RWPE2 (cell line): Measurements from ENCODE around the gene DAPK2.

Experiments used
- ATAC-seq: fragments of 200-7000 bp; cut with Tn5 transposase; 3 replicates; pipeline ENCODE4 v1.9.1; 2021; ENCODE audit warnings: low read depth
- DNase-seq: peaks from one replicate; pipeline ENCODE4 v3.0.0-alpha.2; 2020; ENCODE audit warnings: low spot score
- H3K27ac ChIP-seq: fragments of 450-650 bp; 2 replicates; pipeline ENCODE4 v1.5.1; 2017; ENCODE audit warnings: mild to moderate bottlenecking; ENCODE audit not compliant: poor library complexity, severe bottlenecking
- H3K27me3 ChIP-seq: fragments of 250-450 bp; sonication (Bioruptor Pico); 2 replicates; pipeline ENCODE4 v1.5.1; 2021; ENCODE audit warnings: mild to moderate bottlenecking, moderate library complexity; ENCODE audit not compliant: insufficient read depth, poor library complexity, severe bottlenecking
- H3K36me3 ChIP-seq: fragments of 250-450 bp; sonication (Bioruptor Pico); 2 replicates; pipeline ENCODE4 v1.5.1; 2020; ENCODE audit warnings: low read depth, mild to moderate bottlenecking, moderate library complexity
- H3K4me1 ChIP-seq: fragments of 250-450 bp; sonication (Bioruptor Pico); 2 replicates; pipeline ENCODE4 v1.5.1; 2021; ENCODE audit warnings: mild to moderate bottlenecking, moderate library complexity; ENCODE audit not compliant: insufficient read depth, poor library complexity, severe bottlenecking
- H3K4me3 ChIP-seq: fragments of 250-450 bp; sonication (Bioruptor Pico); 2 replicates; pipeline ENCODE4 v1.5.1; 2021; ENCODE audit warnings: mild to moderate bottlenecking, moderate library complexity; ENCODE audit not compliant: severe bottlenecking
- H3K9me3 ChIP-seq: fragments of 250-450 bp; sonication (Bioruptor Pico); 2 replicates; pipeline ENCODE4 v1.5.1; 2021; ENCODE audit warnings: mild to moderate bottlenecking, moderate library complexity; ENCODE audit not compliant: severe bottlenecking
- CTCF ChIP-seq: fragments of 450-650 bp; IDR thresholded peaks from one replicate; pipeline ENCODE4 v1.5.1; 2017; ENCODE audit warnings: mild to moderate bottlenecking, moderate library complexity; ENCODE audit not compliant: poor library complexity, severe bottlenecking

The DAPK2 gene

GRCh38 chr15:63944681-63944955, 101.7 kb downstream of the DAPK2 start:
- DNase-seq (no peak), ATAC-seq (no peak)
- H3K36me3 ChIP-seq: no peaks in the 10 kb centered on the region
- H3K27me3 ChIP-seq: no peaks in the 10 kb centered on the region
- H3K4me1 ChIP-seq: peaks cover 12% of the 10 kb centered on the region
- no peak overlapping the region for H3K4me3 ChIP-seq
- no peak overlapping the region for H3K27ac ChIP-seq
- H3K9me3 ChIP-seq: no peaks in the 10 kb centered on the region
- no peak for TF ChIP-seq CTCF

GRCh38 chr15:63943829-63944680, 102.2 kb downstream of the DAPK2 start:
- Histone ChIP-seq H3K27ac (no peak overlapping the region), H3K4me3 (no peak overlapping the region), H3K9me3 (no peaks in the 10 kb centered on the region), H3K4me1 (peaks cover 12% of the 10 kb centered on the region), H3K27me3 (no peaks in the 10 kb centered on the region), H3K36me3 (no peaks in the 10 kb centered on the region)
- DNase-seq (no peak), ATAC-seq (no peak)
- no peak for TF ChIP-seq CTCF

- peaks cover 12% of the 10 kb centered on the region for H3K4me1 ChIP-seq
- H3K27me3 ChIP-seq: no peaks in the 10 kb centered on the region
- H3K36me3 ChIP-seq: no peaks in the 10 kb centered on the region
- H3K27ac ChIP-seq: no peak overlapping the region
- no peak for TF ChIP-seq CTCF
- no peak for DNase-seq
- no peak for ATAC-seq
- no peak overlapping the region for H3K4me3 ChIP-seq
- H3K9me3 ChIP-seq: no peaks in the 10 kb centered on the region
Observed at GRCh38 chr15:63942486-63943365, 103.6 kb downstream of the DAPK2 start.

- Histone ChIP-seq H3K4me1 (peaks cover 12% of the 10 kb centered on the region), H3K36me3 (no peaks in the 10 kb centered on the region), H3K27me3 (no peaks in the 10 kb centered on the region), H3K9me3 (no peaks in the 10 kb centered on the region), H3K4me3 (no peak overlapping the region), H3K27ac (no peak overlapping the region)
- no peak for TF ChIP-seq CTCF
- no peak for ATAC-seq
- no peak for DNase-seq
Observed at GRCh38 chr15:63941698-63942465, 104.4 kb downstream of the DAPK2 start.
